EH (cell line): ENCODE data around the gene HM13.
"Not testable (repeated sequence)": the region's sequence is repeated elsewhere in the genome, so short reads cannot be mapped to it uniquely, and the experiment has no call there.

Source experiments
- DNase-seq: peaks from one replicate; pipeline ENCODE4 v3.0.0-alpha.2; 2015; ENCODE audit warnings: low read depth

Gene HM13

DNA sequence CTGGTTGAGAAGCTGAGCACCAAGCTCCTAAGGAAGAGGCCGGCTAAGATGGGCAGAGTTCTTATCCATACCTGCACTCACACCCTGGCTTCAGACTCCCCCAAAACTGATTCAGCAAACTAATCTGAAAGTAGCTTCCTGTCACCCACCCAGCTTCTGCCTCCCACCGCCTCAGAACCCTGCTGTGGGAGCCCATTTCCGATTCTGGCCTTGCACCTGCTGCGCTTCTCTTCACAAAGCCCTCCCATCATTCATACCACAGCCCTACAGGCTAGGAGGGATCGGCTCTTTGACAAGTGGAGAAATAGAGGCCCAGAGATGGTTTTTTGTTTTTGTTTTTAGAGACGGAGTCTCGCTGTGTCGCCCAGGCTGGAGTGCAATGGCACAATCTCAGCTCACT, 28.7 kb downstream of the HM13 start:
- DNase-seq: no peak

DNA sequence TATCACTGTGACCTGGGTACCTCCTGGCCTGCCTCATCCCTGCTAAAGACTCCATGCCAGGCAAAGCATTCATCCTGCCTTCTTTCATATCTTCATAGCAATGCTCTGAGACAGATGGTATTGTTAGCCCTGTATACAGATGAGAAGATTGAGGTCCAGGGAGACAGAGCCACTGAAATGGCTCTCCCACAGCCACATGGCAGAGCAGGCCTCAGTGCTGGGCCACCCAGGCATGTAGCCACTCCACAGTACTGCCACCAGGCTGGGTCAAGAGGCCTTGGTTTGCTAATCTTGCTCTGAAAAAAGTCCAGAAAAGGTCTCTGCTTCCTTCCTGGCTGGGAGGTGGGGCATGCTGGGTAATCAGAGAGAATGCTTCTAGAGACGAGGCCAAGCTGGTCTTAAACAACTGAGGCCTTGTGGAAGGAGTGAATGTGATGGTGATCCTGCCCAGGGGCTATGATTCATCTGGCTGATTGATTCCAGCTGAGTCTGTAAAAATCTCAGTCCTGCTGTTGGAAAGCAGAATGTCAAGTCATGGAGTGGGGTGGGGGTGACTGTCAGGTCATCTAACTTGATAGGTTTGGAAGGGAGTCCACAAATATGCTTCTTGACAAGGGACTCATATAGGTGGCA, 29.8 kb downstream of the HM13 start:
- DNase-seq: peak; percentile 99

DNA sequence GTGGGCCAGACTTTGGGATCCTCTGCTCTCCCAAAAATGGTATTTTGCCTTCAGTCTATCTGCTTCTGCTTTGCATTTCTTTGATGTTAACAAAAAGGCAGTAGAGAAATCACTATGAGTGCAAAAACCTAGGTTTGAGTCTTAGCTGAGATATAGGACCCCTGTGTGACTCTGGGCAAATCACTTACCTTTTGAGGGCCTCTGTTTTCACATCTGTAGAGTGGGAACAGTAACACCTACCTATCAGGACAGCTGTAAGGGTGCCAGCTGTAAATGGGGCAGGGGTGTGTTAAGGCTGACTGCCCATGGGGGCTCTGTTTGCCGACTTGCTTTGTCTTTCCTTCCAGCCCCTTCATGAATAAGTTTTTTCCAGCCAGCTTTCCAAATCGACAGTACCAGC, 30.4 kb downstream of the HM13 start:
- DNase-seq: no peak

DNA sequence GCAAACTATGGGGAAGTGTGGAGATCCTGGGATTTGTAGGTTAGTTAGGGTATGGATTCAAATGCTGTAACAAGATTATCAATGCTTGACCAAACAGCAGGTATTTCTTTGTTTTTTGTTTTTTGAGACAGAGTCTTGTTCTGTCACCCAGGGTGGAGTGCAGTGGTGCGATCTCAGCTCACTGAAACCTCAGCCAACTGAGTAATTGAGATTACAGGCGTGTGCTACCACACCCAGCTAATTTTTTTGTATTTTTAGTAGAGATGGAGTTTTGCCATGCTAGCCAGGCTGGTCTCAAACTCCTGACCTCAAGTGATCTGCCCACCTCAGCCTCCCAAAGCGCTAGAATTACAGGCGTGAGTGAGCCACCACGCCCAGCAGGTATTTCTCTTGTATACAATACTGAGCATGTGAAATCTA, 31.4 kb downstream of the HM13 start:
- DNase-seq: not testable (repeated sequence)

DNA sequence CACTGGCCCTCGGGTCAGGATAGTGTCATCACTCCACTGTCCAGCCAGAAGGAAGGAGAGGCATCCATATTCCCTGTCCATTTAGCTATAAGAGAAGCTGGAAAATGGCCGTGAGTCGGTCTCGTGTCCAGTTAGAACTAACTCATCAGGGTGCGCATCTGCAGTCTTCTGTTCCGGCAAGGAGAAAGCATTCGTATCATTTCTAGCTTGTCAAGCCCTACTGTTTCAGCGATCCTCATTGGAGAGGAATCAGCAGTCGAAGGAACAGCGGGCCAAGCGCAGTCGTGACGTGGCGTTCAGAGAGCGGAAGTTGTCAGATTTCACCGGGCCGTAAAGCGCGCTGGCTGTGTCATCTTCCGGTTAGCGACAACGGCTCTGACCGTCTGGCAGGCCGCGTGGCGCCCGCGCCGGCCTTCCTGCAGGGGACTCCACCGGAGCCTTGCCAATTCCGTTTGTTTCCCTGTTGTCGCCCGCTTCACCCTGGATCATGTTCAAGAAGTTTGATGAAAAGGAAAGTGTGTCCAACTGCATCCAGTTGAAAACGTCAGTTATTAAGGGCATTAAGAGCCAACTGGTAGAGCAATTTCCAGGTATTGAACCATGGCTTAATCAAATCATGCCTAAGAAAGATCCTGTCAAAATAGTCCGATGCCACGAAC, 32.9 kb downstream of the HM13 start:
- peak; percentile 90 for DNase-seq

DNA sequence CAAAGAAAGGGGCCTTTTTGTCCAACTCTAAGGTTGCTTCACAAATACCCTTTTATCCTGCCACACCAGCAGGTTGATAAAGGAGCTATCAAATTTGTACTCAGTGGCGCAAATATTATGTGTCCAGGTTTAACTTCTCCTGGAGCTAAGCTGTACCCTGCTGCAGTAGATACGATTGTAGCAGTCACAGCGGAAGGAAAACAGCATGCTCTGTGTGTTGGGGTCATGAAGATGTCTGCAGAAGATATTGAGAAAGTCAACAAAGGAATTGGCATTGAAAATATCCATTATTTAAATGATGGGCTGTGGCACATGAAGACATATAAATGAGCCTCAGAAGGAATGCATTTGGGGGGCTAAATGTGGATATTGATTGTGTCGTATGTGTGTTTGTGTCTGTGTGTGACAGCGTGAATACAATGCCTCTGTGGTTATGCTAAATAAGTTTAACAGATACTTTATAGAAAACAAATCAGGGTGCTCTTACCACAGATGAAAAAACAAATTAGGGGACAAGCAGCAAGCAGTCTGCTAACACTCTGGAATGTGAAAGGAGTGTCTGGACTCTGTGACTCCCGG, 33.6 kb downstream of the HM13 start:
- DNase-seq: peak; percentile 18

DNA sequence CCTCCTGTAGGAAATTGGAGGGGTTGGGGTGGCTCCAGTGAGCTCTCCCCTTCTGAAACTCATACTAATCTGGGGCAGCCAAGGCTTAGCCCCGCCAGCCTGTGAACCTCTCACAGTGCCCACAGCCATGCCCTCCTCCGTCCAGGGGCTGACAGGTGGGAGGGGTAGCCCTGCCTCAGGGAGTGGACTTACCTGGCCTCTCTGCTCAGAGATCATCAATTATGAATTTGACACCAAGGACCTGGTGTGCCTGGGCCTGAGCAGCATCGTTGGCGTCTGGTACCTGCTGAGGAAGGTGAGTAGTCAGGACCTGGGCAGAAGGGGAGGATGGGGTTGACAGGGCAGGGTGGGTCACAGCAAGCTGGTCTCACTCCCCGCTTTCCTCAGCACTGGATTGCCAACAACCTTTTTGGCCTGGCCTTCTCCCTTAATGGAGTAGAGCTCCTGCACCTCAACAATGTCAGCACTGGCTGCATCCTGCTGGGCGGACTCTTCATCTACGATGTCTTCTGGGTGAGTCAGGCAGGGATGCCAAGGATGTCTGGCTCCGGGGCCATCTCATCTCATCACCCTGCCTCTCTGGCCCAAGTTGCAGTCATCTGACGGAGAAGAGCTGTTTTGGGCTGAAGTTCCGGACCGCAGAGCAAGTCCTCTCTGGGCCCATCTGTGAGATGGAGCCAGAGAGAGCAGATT, 34.7 kb downstream of the HM13 start:
- peak; percentile 56 for DNase-seq

DNA sequence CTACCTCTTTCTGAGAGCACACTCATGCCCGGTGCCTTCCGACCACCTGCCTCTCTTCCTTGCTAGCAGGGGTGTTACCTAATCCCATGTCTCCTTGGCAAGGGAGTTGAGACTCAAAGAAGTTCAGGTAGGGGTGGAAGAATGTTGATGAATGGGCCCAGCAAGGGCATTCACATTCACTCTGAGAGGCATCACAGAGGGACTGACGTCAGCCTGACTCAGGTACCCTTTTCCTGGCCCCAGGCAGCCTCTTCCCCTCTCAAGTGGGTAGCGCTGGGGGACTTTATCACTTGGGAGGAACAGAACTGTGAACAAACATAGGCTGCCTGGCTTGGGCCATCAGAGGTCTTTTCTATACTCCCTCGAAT, 35.3 kb downstream of the HM13 start:
- DNase-seq: no peak

DNA sequence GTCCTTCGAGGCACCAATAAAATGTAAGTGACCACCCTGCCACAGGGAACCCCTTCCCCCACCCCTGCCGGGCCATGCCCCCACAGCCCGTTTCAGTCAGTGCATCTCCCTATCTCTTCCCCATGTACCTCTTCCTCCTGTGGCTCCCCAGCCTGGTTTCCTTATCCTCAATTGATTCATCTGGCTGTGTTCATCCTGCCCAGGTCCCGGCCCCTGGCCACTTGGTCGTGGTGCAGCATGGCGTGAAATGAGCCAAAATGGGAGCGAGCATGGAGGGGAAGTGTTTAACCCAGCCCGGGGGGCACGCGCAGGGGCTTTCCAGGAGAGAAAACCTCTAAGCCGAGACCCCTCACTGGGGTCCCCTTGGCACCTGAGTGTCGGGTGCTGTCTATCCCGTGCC, 35.9 kb downstream of the HM13 start:
- no peak for DNase-seq

DNA sequence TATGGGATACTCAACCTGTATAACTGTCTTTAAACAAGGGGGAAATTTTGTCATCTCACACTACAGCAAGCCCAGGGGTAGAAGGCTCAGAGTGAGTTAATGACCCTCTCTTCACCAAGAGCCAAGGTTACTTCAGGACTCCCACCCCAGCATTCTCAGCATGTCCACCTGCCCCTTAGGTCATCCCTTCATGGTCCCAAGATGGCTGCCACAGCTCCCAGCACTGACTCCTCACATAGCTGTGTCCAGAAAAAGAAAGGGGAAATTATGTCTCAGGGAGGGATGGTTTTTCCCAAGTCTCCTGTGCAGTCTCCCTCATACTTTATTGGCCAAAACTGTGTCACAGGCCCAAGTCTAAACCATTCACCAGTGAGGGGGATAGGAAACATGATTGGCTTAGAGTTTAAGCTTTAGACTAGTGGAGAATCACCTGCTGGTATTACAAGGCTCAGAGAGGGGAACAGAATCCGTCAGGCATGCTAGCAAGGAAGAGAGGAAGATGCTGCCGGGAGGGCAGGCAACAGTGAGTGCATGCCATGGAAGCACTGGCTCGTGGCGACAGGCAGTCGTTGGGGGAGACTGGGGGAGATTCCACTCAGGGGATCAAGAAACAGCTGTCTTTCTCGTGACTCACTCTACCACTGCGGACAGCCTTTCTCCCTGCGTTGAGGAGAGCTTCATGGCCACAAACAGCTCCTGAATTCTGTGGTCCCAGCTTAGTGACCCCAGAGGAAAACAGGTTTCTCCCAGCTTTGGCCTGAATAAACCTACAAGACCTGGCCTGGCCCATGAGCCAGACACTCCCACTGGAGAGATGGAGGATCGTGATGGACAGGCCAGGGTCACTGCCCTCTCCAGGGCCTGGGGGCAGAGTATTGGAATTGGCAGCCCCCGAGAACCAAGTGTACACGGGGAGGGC, 37.2 kb downstream of the HM13 start:
- no peak for DNase-seq

DNA sequence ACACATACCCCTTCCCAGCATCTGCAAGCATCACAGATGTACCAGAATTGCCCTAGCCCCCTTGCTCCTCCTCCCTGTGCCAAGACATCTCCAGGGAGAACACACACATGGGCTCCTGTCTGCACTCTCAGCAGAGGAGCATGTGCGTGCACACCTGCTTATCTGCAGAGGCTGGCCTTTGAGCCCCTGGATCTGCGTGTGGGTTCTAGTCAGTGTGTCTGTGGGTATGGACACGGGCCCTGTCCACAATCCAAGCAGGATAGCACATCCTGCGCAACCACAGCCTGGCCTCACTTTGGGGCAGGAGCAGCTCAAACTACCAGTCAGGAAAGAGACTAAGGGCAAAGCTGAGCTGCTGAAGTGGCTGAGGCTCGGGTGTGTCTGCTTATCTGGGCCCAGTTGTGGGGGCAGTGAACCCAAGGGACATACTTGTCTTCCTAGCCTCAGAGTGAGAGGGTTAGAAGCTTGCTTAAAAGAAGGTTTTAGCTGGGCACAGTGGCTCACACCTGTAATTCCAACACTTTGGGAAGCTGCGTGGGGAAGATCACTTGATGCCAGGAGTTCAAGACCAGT, 41.0 kb downstream of the HM13 start:
- no peak for DNase-seq

DNA sequence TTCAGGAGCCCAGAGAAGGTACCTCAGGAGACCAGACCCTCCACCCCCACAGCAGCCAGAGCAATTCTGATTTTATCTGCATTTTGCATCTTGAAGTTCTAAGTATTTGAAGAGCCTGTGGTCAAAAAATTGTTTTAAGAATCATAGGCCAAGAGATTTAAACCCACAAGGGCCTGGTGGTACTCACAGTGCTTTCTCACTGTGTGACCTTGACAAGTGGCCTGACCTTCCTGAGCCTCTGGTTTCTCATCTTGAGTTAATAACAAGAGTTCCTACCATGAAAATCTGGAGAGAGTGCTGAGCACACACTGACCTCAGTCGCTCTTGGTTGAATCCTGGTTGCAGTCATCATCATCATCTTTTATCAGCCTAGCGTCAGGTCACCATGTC, 45.5 kb downstream of the HM13 start:
- DNase-seq: peak; percentile 77

DNA sequence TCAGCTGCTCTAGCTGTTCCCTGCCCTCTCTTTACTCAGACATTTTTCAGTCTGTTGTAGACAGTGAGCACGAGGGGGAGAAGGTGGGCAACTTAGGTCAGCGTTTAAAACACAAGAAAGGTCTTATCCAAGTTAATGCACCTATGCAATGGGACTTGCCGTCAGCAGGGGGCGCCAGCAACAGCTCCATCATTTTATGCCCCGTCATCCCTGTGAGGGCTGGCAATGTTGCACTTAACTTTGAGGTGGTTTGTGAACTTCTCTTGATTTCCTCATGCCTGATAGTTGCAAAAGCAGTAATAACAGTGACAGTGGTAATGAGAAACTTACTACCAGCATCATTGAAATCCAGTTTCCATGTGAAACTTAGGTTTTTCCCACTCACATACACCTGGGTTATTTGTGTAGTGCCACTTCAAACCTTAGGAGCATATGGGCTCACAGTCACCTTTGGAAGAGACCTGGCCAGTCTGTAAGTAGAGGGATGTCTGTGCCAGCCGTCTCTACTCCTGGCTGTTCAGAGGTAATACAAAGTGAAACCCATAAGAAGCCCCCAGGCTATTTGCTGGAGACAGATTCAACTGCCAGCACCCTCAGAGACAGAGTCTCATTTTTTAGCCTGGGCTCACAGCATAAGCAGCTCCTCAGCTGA, 46.0 kb downstream of the HM13 start:
- peak; percentile 84 for DNase-seq

DNA sequence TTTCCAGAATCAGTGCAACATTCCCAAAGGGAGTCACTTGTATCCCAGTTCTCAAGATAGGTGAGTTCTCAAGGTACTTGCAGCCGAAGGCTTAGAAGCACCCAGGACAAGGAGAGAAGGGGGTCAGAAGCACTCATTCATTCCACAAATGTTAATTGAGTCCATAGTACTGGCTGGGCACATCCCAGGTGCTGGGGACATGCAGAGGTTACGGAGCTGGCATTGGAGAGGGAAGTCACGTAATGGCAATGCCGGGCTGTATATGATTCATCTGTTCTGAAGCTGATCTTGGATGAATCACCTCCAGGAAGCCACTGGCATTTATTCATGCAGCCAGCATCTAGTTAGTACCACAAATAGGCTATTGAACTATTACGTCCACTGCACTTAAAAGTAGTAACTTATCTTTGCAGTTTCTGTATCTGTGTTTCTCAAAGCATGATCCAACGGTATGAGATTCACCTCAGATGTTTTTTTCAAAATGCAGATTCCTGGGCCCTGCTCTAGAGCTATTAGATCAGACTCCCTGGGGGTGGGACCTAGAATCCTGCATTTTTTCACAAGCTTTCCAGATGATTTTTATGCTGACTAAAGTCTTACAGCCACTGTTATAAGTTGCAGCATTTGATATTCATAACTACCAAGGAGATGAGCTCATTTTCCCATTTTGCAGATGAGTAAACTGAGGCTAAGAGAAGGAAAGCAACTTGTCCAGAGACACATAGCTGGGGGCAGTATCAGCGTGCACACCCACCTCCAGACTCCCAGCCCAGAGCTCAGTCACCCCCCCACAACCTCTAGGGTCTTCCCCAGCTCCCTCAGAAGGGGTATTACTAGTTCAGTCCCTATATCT, 46.7 kb downstream of the HM13 start:
- DNase-seq: peak; percentile 98

DNA sequence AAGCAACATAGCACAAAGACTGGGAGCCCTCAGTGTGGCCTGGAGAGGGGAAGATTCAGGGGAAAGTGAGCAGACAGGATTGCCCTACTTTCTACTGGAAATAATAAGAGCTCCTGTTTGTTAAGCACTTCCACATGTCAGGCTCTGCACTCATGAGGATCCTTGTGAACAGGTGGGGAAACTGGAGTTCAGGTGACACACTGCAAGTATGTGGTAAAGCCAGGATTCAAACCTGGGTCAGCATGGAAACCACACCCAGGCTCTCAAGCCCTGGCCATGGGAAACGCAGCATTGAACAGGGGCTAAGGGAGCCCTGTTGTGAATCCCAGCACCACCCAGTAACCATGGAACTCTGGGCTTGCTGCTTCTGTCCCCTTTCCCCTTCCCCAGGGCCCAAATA, 48.0 kb downstream of the HM13 start:
- DNase-seq: no peak

DNA sequence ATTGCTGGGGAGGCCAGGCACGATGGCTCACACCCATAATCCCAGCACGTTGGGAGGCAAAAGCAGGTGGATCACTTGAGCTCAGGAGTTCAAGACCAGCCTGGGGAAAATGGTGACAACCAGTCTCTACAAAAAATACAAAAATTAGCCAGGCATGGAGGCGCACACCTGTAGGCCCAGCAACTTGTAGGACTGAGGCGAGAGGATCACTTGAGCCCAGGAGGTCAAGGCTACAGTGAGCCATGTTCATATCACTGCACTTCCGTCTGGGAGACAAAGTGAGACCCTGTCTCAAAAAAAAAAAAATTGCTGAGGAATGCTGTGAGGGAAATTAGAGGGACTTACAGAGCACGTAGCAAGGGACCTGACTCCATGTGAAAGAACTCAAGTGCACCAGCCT, 50.0 kb downstream of the HM13 start:
- no peak for DNase-seq

DNA sequence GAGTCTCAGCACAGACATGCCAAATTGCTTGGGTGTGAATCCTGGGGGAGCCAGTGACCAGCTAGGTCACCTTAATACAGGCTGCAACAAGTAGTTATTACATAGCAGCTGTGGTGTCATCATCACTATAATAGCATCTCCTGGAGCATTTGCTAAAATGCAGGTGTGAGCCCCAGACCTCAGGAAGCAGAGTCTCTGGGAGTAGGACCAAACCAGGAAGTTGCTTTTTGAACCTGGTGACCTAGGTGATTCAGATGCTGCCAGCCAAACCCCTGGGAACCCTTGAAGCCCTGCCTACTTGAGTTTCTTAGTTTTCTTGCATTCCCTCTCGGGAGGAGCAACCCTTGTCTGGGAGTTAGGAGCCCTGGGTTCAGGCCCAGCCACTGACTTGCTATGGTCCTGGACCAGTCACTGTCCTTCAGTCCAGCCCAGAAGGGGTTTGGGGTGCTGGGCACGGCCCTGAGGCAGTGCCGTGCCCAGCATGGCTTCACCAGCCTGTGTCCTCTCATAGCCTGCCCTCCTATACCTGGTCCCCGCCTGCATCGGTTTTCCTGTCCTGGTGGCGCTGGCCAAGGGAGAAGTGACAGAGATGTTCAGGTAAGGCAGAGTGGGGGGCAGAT, 51.6 kb downstream of the HM13 start:
- no peak for DNase-seq

DNA sequence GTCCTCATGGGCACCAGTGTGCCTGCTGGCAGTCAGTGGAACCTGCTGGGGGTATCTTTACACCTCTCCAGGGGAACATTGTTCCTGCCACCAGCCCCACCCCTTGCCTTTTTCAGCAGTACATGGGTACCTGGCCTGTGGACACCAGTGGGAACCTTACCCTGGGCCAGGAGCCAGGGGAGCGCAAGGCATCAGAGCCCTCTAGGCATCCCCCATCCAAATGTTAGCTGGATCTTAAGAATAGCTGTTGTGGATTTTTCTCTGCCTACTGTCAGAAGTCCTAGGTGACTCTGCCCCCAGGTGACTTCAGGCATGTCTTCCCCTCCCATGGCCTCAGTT, 52.0 kb downstream of the HM13 start:
- DNase-seq: no peak

DNA sequence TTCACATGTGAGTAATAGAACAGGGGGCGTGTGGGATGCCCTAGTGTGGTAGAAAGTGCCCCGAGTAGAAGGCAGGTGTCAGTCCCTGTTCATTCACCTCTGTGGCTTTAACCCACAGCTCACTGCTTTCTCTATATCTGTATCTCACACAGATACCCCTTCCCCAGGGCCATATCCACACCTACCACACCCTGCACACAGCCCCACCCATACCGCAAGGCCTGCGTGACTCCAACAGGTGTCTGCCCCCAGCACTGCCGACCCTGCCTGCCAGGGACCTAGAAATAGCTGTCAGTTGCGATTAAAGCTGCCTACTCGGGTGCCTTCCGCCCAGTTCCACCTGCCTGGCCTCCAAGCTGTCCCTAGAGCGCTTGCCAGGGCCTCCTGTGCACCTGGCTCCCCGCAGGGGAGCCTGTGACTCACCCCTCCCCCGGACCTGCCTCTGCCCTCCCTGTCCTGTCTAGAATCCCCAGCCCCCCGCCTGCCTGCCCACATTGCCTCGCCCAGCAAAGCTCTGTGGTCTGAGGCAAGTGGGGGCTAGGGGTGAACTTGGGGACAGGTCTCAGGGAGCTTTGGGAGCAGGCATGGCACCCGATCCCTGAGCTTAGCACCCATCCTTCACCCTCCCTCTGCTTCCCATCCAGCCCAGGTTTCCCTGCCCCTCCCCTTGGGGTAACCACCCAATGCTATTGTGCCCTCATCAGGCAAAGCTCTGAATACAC, 52.6 kb downstream of the HM13 start:
- no peak for DNase-seq
